Activated CD4-positive, alpha-beta memory T cell treated with anti-CD3 and anti-CD28 coated beads for 36 hours (primary cell): ENCODE data around the gene TNS4. TPM values are rescaled to one million over a fixed set of nuclear protein-coding genes. Genes with fewer than 3 reads are reported as not detected.

Experiments
- CTCF ChIA-PET: fragments of 350-600 bp; sonication (Branson Sonifier 250); formaldehyde crosslinking; loops from one replicate; lab custom pipeline; 2021; ENCODE audit warnings: antibody characterized with exemption, inconsistent platforms; lab: Charles Lee
- POLR2A ChIA-PET: fragments of 350-600 bp; sonication (Branson Sonifier 250); formaldehyde crosslinking; loops from one replicate; lab custom pipeline; 2021; ENCODE audit warnings: antibody characterized with exemption; lab: Charles Lee
- DNase-seq: peaks from one replicate; pipeline ENCODE4 v3.0.0-alpha.2; 2020
- H3K27ac Mint-ChIP-seq: one replicate; pipeline ENCODE4 v1.8.0; 2021; ENCODE audit warnings: mixed read lengths
- H3K27me3 Mint-ChIP-seq: one replicate; pipeline ENCODE4 v1.8.0; 2021; ENCODE audit warnings: mixed read lengths
- H3K36me3 Mint-ChIP-seq: one replicate; pipeline ENCODE4 v1.8.0; 2021; ENCODE audit warnings: mixed read lengths
- H3K4me1 Mint-ChIP-seq: one replicate; pipeline ENCODE4 v1.8.0; 2021; ENCODE audit warnings: low read depth, mixed read lengths
- H3K4me3 Mint-ChIP-seq: one replicate; pipeline ENCODE4 v1.8.0; 2021; ENCODE audit warnings: mild to moderate bottlenecking, mixed read lengths
- H3K9me3 Mint-ChIP-seq: one replicate; pipeline ENCODE4 v1.8.0; 2021; ENCODE audit warnings: mixed read lengths
- intact Hi-C: fragments of 100-400 bp; cut with micrococcal nuclease; formaldehyde crosslinking; loops from one replicate; pipeline ENCODE4 v1.15.1; 2023
- total RNA-seq, 2 experiments: library from RNA; stranded (reverse); gene quantifications; one replicate each; pipeline ENCODE4 v1.2.3, GENCODE V29; 2021

The TNS4 gene
- total RNA-seq, 2 experiments from 2014 or later, result 14.5 to 15.2 TPM

DNA sequence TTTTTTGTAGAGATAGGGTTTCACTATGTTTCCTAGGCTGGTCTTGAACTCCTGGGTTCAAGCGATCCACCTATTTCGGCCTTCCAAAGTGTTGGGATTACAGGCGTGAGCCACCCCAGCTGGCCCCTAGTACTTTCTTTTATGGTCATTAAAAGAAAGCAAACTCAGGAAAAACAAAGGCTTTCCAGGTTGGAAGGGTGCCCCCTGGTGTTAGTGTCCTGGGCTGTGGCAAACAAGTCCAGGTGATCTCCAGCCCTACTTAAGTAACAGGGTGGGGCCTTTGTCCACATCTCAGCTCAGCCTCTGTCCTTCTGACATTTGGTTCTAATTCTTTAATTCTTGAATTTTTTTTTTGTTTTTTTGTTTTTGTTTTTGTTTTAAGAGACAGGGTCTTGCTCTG, 51.2 kb downstream of the TNS4 start:
- Mint-ChIP-seq H3K4me3 (no peak overlapping the region), H3K27ac (no peak overlapping the region), H3K4me1 (peaks cover 32% of the 10 kb centered on the region), H3K36me3 (peaks cover under 1% of the 10 kb centered on the region), H3K27me3 (no peaks in the 10 kb centered on the region), H3K9me3 (no peaks in the 10 kb centered on the region)
- DNase-seq, result peak; percentile 55
- POLR2A ChIA-PET, result interaction anchor here (0.6 kb wide), 2 partner anchors 66 to 101 kb away, joined by 3 to 4 read pairs; no protein-coding TSS in a partner anchor
- intact Hi-C loops, result loop anchor here (1.0 kb wide), 1 partner anchor 92 kb away; no protein-coding TSS in a partner anchor
- CTCF ChIA-PET, result interaction anchor here (0.7 to 5.8 kb wide), 14 partner anchors 13 to 1417 kb away, joined by 3 to 42 read pairs (median 4); no protein-coding TSS in a partner anchor

DNA sequence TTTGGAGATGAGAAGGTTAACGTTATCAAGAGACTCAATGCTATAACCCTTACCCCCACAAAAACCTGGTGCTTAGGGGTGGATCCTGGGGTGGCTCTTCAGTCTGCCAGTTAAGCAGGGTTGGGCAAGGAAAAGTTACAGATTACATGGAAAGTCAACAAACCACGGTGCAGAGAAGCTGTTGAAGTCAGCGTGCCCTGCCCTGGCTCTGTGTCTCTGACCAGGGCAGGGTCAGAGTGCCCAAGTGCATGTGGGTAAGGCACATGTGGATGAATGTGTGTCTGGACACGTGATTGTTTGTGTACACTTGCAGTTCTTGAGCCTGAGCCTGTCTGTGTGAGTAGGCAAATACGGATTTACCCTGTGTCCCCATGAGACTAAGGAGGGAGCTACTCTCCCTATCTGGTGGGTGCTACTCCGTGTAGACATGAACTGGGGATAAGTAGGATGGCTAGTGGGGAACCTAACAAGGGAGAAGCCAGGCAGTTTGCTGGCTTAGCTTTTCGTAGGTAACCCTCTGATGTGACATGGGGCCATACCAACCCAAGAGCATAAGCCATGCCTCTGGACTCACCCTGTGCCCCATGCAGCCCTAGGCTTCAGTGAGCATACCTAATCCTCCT, 52.7 kb downstream of the TNS4 start:
- no peaks in the 10 kb centered on the region for H3K36me3 Mint-ChIP-seq
- H3K27ac Mint-ChIP-seq, result no peak overlapping the region
- no peak for DNase-seq
- CTCF ChIA-PET, result interaction anchor here (0.7 to 5.8 kb wide), 8 partner anchors 28 to 1113 kb away, joined by 3 to 42 read pairs (median 8); partner anchors contain the start of gene TOP2A
- POLR2A ChIA-PET, result no interaction called here
- H3K9me3 Mint-ChIP-seq, result no peaks in the 10 kb centered on the region
- peaks cover 1% of the 10 kb centered on the region for H3K27me3 Mint-ChIP-seq
- H3K4me1 Mint-ChIP-seq, result peaks cover 46% of the 10 kb centered on the region
- H3K4me3 Mint-ChIP-seq, result no peak overlapping the region
- intact Hi-C loops, result no loop called here

GRCh38 chr17:40448213-40448638, 53.2 kb downstream of the TNS4 start:
- Mint-ChIP-seq H3K9me3 (no peaks in the 10 kb centered on the region), H3K27me3 (peaks cover 1% of the 10 kb centered on the region), H3K27ac (no peak overlapping the region), H3K4me3 (no peak overlapping the region), H3K4me1 (peaks cover 47% of the 10 kb centered on the region), H3K36me3 (no peaks in the 10 kb centered on the region)
- no peak for DNase-seq
- intact Hi-C loops, result no loop called here
- ChIA-PET POLR2A (interaction anchor here (1.4 kb wide), 1 partner anchor 8 kb away, joined by 6 read pairs; no protein-coding TSS in a partner anchor), CTCF (interaction anchor here (0.9 to 5.8 kb wide), 7 partner anchors 28 to 112 kb away, joined by 3 to 42 read pairs (median 7); partner anchors contain the start of gene TOP2A)

DNA sequence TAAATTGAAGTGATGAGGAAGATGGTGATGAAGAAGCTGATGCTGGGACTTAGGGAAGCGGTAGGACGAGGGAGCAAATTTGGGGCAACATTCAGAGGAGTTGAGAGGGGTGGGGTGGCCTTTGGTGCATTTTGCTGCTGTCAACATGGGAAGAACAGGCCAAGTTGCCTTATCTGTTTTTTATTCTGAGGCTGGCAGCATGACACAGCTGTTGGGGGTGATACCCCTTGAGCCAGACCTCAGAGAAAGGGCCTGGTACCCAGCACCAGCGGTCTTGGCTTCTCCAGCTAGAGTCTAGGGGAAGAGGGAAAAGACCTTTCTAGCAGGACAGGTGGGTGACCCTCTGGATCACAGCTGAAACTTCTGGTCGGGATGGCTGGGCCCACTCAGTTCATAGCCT, 53.6 kb downstream of the TNS4 start:
- Mint-ChIP-seq H3K27ac (no peak overlapping the region), H3K36me3 (no peaks in the 10 kb centered on the region), H3K27me3 (peaks cover 1% of the 10 kb centered on the region), H3K4me1 (peaks cover 47% of the 10 kb centered on the region), H3K9me3 (no peaks in the 10 kb centered on the region), H3K4me3 (no peak overlapping the region)
- no peak for DNase-seq
- intact Hi-C loops, result no loop called here
- ChIA-PET POLR2A (interaction anchor here (0.7 to 1.4 kb wide), 3 partner anchors 8 to 201 kb away, joined by 3 to 6 read pairs (median 3); no protein-coding TSS in a partner anchor), CTCF (interaction anchor here (1.1 to 5.8 kb wide), 8 partner anchors 8 to 113 kb away, joined by 3 to 42 read pairs (median 7); partner anchors contain the start of gene TOP2A)

DNA sequence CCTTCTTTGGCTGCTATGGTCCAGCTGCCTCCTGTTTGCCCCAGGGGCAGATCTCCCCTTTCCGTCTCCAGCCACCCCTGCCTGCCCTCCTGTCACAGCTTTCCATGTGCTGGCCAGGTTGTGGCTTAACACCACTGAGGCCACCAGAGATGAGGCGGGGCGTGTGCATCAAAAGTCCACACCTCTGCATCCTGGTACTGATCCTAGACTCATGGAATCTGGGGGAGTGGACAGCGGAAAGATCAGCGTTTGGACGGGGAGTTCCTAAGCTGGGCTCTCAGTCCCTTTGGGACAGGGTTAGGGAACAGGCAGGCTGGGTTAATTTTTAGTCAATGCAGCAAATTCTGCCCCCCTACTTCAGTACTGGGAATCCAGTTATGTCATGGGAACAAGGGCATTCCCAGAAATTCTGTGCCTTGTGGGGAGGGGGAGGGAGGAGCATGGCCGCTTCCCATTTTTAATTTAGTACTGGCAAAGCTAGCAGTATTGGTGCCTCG, 54.2 kb downstream of the TNS4 start:
- no peak for DNase-seq
- Mint-ChIP-seq H3K9me3 (no peaks in the 10 kb centered on the region), H3K27me3 (peaks cover 1% of the 10 kb centered on the region), H3K27ac (no peak overlapping the region), H3K4me1 (peaks cover 47% of the 10 kb centered on the region), H3K36me3 (no peaks in the 10 kb centered on the region), H3K4me3 (no peak overlapping the region)
- CTCF ChIA-PET, result interaction anchor here (1.1 to 5.8 kb wide), 8 partner anchors 9 to 113 kb away, joined by 3 to 42 read pairs (median 7); partner anchors contain the start of gene TOP2A
- POLR2A ChIA-PET, result interaction anchor here (0.7 to 1.4 kb wide), 3 partner anchors 9 to 201 kb away, joined by 3 to 6 read pairs (median 3); no protein-coding TSS in a partner anchor
- intact Hi-C loops, result no loop called here

GRCh38 chr17:40445751-40446468, 55.5 kb downstream of the TNS4 start:
- Mint-ChIP-seq H3K4me3 (peak overlapping the region; percentile 65), H3K9me3 (no peaks in the 10 kb centered on the region), H3K27me3 (peaks cover 1% of the 10 kb centered on the region), H3K36me3 (no peaks in the 10 kb centered on the region), H3K27ac (no peak overlapping the region), H3K4me1 (peaks cover 43% of the 10 kb centered on the region)
- ChIA-PET POLR2A (interaction anchor here (0.9 kb wide), 1 partner anchor 44 kb away, joined by 3 read pairs; no protein-coding TSS in a partner anchor), CTCF (interaction anchor here (1.0 to 9.6 kb wide), 5 partner anchors 10 to 88 kb away, joined by 3 to 129 read pairs (median 9); no protein-coding TSS in a partner anchor)
- intact Hi-C loops, result loop anchor here (1.0 to 2.0 kb wide), 4 partner anchors 27 to 114 kb away; no protein-coding TSS in a partner anchor
- DNase-seq, result no peak

- POLR2A ChIA-PET, result interaction anchor here (0.8 to 1.7 kb wide), 5 partner anchors 17 to 169 kb away, joined by 3 to 7 read pairs (median 4); partner anchors contain the start of gene TOP2A
- Mint-ChIP-seq H3K27ac (peak overlapping the region; percentile 82), H3K36me3 (no peaks in the 10 kb centered on the region), H3K27me3 (peaks cover 1% of the 10 kb centered on the region), H3K4me3 (peak overlapping the region; percentile 65), H3K9me3 (no peaks in the 10 kb centered on the region), H3K4me1 (peaks cover 43% of the 10 kb centered on the region)
- DNase-seq, result peak; percentile 31
- intact Hi-C loops, result loop anchor here (2.0 kb wide), 1 partner anchor 37 kb away; no protein-coding TSS in a partner anchor
- CTCF ChIA-PET, result interaction anchor here (0.6 to 9.6 kb wide), 22 partner anchors 11 to 683 kb away, joined by 3 to 129 read pairs (median 4); partner anchors contain the start of gene TOP2A
These were observed 57.2 kb downstream of the TNS4 start for GRCh38 chr17:40443988-40444899.

GRCh38 chr17:40443196-40443987, 58.0 kb downstream of the TNS4 start, which contains the start of gene IGFBP4:
Gene IGFBP4, plus strand, starts transcription at chr17:40443450. Its CDS starts 286 bp downstream, at chr17:40443736.
- Mint-ChIP-seq H3K27ac (peak within 1 kb of the TSS; percentile 82), H3K4me3 (peak within 1 kb of the TSS; percentile 65), H3K36me3 (no peaks in the 10 kb centered on the region), H3K9me3 (no peaks in the 10 kb centered on the region), H3K27me3 (peaks cover 1% of the 10 kb centered on the region), H3K4me1 (peaks cover 37% of the 10 kb centered on the region)
- peak; percentile 76 for DNase-seq
- intact Hi-C loops, result no loop called here
- ChIA-PET POLR2A (interaction anchor here (0.8 to 1.7 kb wide), 5 partner anchors 17 to 170 kb away, joined by 3 to 7 read pairs (median 4); partner anchors contain the start of gene TOP2A), CTCF (interaction anchor here (0.6 to 9.6 kb wide), 23 partner anchors 10 to 682 kb away, joined by 3 to 129 read pairs (median 4); partner anchors contain the start of gene TOP2A)

DNA sequence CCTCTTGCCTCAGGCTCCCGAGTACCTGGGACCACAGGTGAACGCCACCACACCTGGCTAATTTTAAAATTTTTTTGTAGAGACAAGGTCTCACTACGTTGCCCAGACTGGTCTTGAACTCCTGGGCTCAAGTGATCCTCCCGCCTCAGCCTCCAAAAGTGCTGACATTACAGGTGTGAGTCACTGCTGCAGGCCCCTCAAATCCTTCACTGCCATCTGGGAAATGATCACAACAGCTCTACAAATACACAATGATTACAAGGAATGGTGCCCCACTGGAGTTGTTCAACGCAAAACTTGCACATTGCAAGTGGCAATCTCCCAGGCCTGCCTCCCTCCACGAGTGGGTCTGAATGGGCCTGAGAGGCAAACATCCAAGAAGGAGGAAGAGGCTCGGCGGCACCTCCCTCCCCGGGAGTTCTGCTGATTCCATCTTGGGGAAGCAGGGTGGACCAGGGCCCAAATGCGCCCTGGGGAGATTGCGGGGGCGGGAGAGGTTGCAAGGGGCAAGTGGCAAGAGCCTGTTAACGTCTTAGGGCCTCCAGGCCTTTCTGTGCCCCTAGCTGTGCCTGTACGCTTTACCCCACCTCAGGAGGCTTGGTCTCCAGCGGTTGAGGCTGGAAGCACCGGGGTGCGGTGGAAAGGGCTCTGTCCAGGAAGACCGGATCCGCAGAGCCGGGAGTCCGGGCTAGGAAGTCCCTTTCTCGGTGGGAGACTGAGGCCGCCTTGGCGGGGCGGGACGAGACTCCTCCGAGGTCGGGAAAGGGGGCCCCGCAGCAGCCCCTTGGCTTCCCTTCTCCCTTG, 58.8 kb downstream of the TNS4 start:
- Mint-ChIP-seq H3K4me3 (no peak overlapping the region), H3K9me3 (no peaks in the 10 kb centered on the region), H3K27me3 (peaks cover 1% of the 10 kb centered on the region), H3K4me1 (peaks cover 29% of the 10 kb centered on the region), H3K27ac (no peak overlapping the region), H3K36me3 (no peaks in the 10 kb centered on the region)
- CTCF ChIA-PET, result interaction anchor here (1.1 to 9.6 kb wide), 9 partner anchors 10 to 121 kb away, joined by 3 to 129 read pairs (median 7); partner anchors contain the start of gene TOP2A
- DNase-seq, result no peak
- POLR2A ChIA-PET, result interaction anchor here (1.7 kb wide), 1 partner anchor 16 kb away, joined by 4 read pairs; no protein-coding TSS in a partner anchor
- intact Hi-C loops, result no loop called here
